HUES6 (cell line): ENCODE data around the gene CHPT1.

ENCODE experiments used
- H3K27ac ChIP-seq: 2 replicates; pipeline ENCODE4 v1.7.0; 2013; ENCODE audit warnings: low read depth, mild to moderate bottlenecking, low read length, inconsistent platforms
- H3K27me3 ChIP-seq: 2 replicates; pipeline ENCODE4 v1.6.1; 2013; ENCODE audit warnings: low read length; ENCODE audit not compliant: control insufficient read depth, insufficient read depth
- H3K36me3 ChIP-seq: 2 replicates; pipeline ENCODE4 v1.6.1; 2013; ENCODE audit warnings: low read length; ENCODE audit not compliant: control insufficient read depth, insufficient read depth
- H3K4me1 ChIP-seq: 2 replicates; pipeline ENCODE4 v1.6.1; 2013; ENCODE audit warnings: low read length; ENCODE audit not compliant: control insufficient read depth, insufficient read depth
- H3K4me3 ChIP-seq: 2 replicates; pipeline ENCODE4 v1.5.1; 2013; ENCODE audit warnings: low read depth, low read length
- H3K9ac ChIP-seq: one replicate; pipeline ENCODE4 v1.6.1; 2013; ENCODE audit warnings: mild to moderate bottlenecking, low read length
- H3K9me3 ChIP-seq: 2 replicates; pipeline ENCODE4 v1.6.1; 2013; ENCODE audit warnings: low read depth, low read length; ENCODE audit not compliant: control insufficient read depth, insufficient read depth

Gene CHPT1

GRCh38 chr12:101745481-101745880 is 48.0 kb downstream of the CHPT1 start:
- no peaks in the 10 kb centered on the region for H3K27me3 ChIP-seq
- no peak overlapping the region for H3K27ac ChIP-seq
- no peak overlapping the region for H3K4me3 ChIP-seq
- H3K36me3 ChIP-seq, result peaks cover 54% of the 10 kb centered on the region
- no peaks in the 10 kb centered on the region for H3K9me3 ChIP-seq
- peaks cover 6% of the 10 kb centered on the region; the same call in 1 of the 2 replicates for H3K4me1 ChIP-seq
- H3K9ac ChIP-seq, result no peak overlapping the region

GRCh38 chr12:101746196-101746595 is 48.8 kb downstream of the CHPT1 start:
- Histone ChIP-seq H3K36me3 (peaks cover 56% of the 10 kb centered on the region), H3K4me1 (peaks cover 11% of the 10 kb centered on the region; the same call in 1 of the 2 replicates), H3K27ac (no peak overlapping the region)

GRCh38 chr12:101746661-101747060 is 49.2 kb downstream of the CHPT1 start:
- no peaks in the 10 kb centered on the region for H3K9me3 ChIP-seq
- peaks cover 61% of the 10 kb centered on the region for H3K36me3 ChIP-seq
- no peaks in the 10 kb centered on the region for H3K27me3 ChIP-seq
- H3K4me1 ChIP-seq, result peaks cover 11% of the 10 kb centered on the region; the same call in 1 of the 2 replicates
- no peak overlapping the region for H3K4me3 ChIP-seq
- H3K9ac ChIP-seq, result no peak overlapping the region
- no peak overlapping the region for H3K27ac ChIP-seq

More at GRCh38 chr12:101746196-101746595, 48.8 kb downstream of the CHPT1 start:
- no peak overlapping the region for H3K9ac ChIP-seq
- H3K9me3 ChIP-seq, result no peaks in the 10 kb centered on the region
- no peak overlapping the region for H3K4me3 ChIP-seq
- no peaks in the 10 kb centered on the region for H3K27me3 ChIP-seq

GRCh38 chr12:101747697-101748096 is 50.3 kb downstream of the CHPT1 start:
- Histone ChIP-seq H3K9me3 (no peaks in the 10 kb centered on the region), H3K4me3 (no peak overlapping the region), H3K9ac (no peak overlapping the region), H3K27ac (no peak overlapping the region), H3K27me3 (no peaks in the 10 kb centered on the region), H3K36me3 (peaks cover 66% of the 10 kb centered on the region), H3K4me1 (peaks cover 11% of the 10 kb centered on the region; the same call in 1 of the 2 replicates)

GRCh38 chr12:101748907-101749306 is 51.5 kb downstream of the CHPT1 start:
- Histone ChIP-seq H3K36me3 (peaks cover 68% of the 10 kb centered on the region), H3K9me3 (no peaks in the 10 kb centered on the region), H3K27me3 (no peaks in the 10 kb centered on the region), H3K4me3 (no peak overlapping the region), H3K27ac (no peak overlapping the region), H3K9ac (no peak overlapping the region), H3K4me1 (peaks cover 11% of the 10 kb centered on the region; the same call in 1 of the 2 replicates)

GRCh38 chr12:101749657-101750056 is 52.2 kb downstream of the CHPT1 start:
- peaks cover 11% of the 10 kb centered on the region; the same call in 1 of the 2 replicates for H3K4me1 ChIP-seq
- H3K4me3 ChIP-seq, result no peak overlapping the region
- H3K27me3 ChIP-seq, result no peaks in the 10 kb centered on the region
- H3K9ac ChIP-seq, result no peak overlapping the region
- H3K9me3 ChIP-seq, result no peaks in the 10 kb centered on the region
- H3K27ac ChIP-seq, result no peak overlapping the region
- peaks cover 61% of the 10 kb centered on the region for H3K36me3 ChIP-seq

GRCh38 chr12:101750152-101750551 is 52.7 kb downstream of the CHPT1 start:
- peaks cover 11% of the 10 kb centered on the region; the same call in 1 of the 2 replicates for H3K4me1 ChIP-seq
- H3K27me3 ChIP-seq, result no peaks in the 10 kb centered on the region
- H3K4me3 ChIP-seq, result no peak overlapping the region
- no peak overlapping the region; the same call in 1 of the 2 replicates for H3K27ac ChIP-seq
- no peaks in the 10 kb centered on the region for H3K9me3 ChIP-seq
- peaks cover 60% of the 10 kb centered on the region for H3K36me3 ChIP-seq
- no peak overlapping the region for H3K9ac ChIP-seq

GRCh38 chr12:101759396-101760047 is 62.1 kb downstream of the CHPT1 start:
- Histone ChIP-seq H3K36me3 (peaks cover 65% of the 10 kb centered on the region), H3K27me3 (no peaks in the 10 kb centered on the region), H3K27ac (no peak overlapping the region)

GRCh38 chr12:101761350-101761749 is 63.9 kb downstream of the CHPT1 start:
- Histone ChIP-seq H3K9me3 (no peaks in the 10 kb centered on the region), H3K4me1 (0 out of 2 replicates have a peak, but pooled peaks cover 3% of the 10 kb centered on the region), H3K4me3 (no peak overlapping the region), H3K27me3 (no peaks in the 10 kb centered on the region), H3K9ac (no peak overlapping the region), H3K36me3 (peaks cover 64% of the 10 kb centered on the region), H3K27ac (peak overlapping the region; percentile 32; the same call in 1 of the 2 replicates)

More at GRCh38 chr12:101759396-101760047, 62.1 kb downstream of the CHPT1 start:
- Histone ChIP-seq H3K4me3 (no peak overlapping the region), H3K9me3 (no peaks in the 10 kb centered on the region), H3K4me1 (0 out of 2 replicates have a peak, but pooled peaks cover 3% of the 10 kb centered on the region), H3K9ac (no peak overlapping the region)

- H3K27me3 ChIP-seq, result no peaks in the 10 kb centered on the region
- 0 out of 2 replicates have a peak, but pooled peaks cover 3% of the 10 kb centered on the region for H3K4me1 ChIP-seq
- H3K9me3 ChIP-seq, result no peaks in the 10 kb centered on the region
- H3K4me3 ChIP-seq, result no peak overlapping the region
- H3K36me3 ChIP-seq, result peaks cover 63% of the 10 kb centered on the region
- peak overlapping the region; percentile 32; the same call in 1 of the 2 replicates for H3K27ac ChIP-seq
- H3K9ac ChIP-seq, result no peak overlapping the region
Measured at GRCh38 chr12:101761781-101762180, 64.3 kb downstream of the CHPT1 start.

GRCh38 chr12:101763246-101763931 is 65.9 kb downstream of the CHPT1 start:
- H3K9ac ChIP-seq, result no peak overlapping the region
- no peak overlapping the region for H3K4me3 ChIP-seq
- no peaks in the 10 kb centered on the region for H3K27me3 ChIP-seq
- H3K4me1 ChIP-seq, result 0 out of 2 replicates have a peak, but pooled peaks cover 3% of the 10 kb centered on the region
- H3K36me3 ChIP-seq, result peaks cover 70% of the 10 kb centered on the region
- H3K27ac ChIP-seq, result 0 out of 2 replicates have a peak overlapping the region, but pooled peaks have one; percentile 3
- H3K9me3 ChIP-seq, result no peaks in the 10 kb centered on the region
